HepG2 (cell line): ENCODE results near the gene REELD1. TPM values are rescaled to one million over a fixed set of nuclear protein-coding genes. Genes with fewer than 3 reads are reported as not detected.

Experiments
- ATF2 ChIP-seq: sonication (generic); formaldehyde crosslinking; IDR thresholded peaks from 2 replicates; pipeline ENCODE4 v1.4.0; 2020; ENCODE audit warnings: missing genetic modification reagents
- CAMTA2 ChIP-seq: sonication (generic); formaldehyde crosslinking; IDR thresholded peaks from 2 replicates; pipeline ENCODE4 v1.4.0; 2020; ENCODE audit warnings: mild to moderate bottlenecking, missing genetic modification reagents, borderline replicate concordance
- CBX5 ChIP-seq: sonication (generic); formaldehyde crosslinking; IDR thresholded peaks from 2 replicates; pipeline ENCODE4 v1.4.0; 2020; ENCODE audit warnings: missing genetic modification reagents, borderline replicate concordance
- CENPX ChIP-seq: sonication (generic); formaldehyde crosslinking; IDR thresholded peaks from 2 replicates; pipeline ENCODE4 v1.9.0; 2021; ENCODE audit warnings: mild to moderate bottlenecking, missing genetic modification reagents, moderate library complexity
- ELF1 ChIP-seq: sonication (generic); formaldehyde crosslinking; IDR thresholded peaks from 2 replicates; pipeline ENCODE4 v1.4.0; 2020; ENCODE audit warnings: missing genetic modification reagents
- HOXA3 ChIP-seq: sonication (generic); formaldehyde crosslinking; IDR thresholded peaks from 2 replicates; pipeline ENCODE4 v1.5.0; 2020; ENCODE audit warnings: missing genetic modification reagents
- IKZF4 ChIP-seq: sonication (generic); formaldehyde crosslinking; IDR thresholded peaks from 2 replicates; pipeline ENCODE4 v1.5.1; 2020; ENCODE audit warnings: borderline replicate concordance, mild to moderate bottlenecking, low read depth, missing genetic modification reagents; ENCODE audit errors: not compliant biosample characterization
- MAFK ChIP-seq, 2 experiments: IDR thresholded peaks in 1 of 2; conservative IDR thresholded peaks in 1 of 2; 2 replicates each; pipeline ENCODE4 v1.6.1; 2011; ENCODE audit warnings: improper control_type of control experiment in 2 of 2, low read length in 2 of 2
- MED8 ChIP-seq: sonication (generic); formaldehyde crosslinking; IDR thresholded peaks from 2 replicates; pipeline ENCODE4 v1.8.1; 2023; ENCODE audit warnings: mild to moderate bottlenecking, missing genetic modification reagents; ENCODE audit not compliant: insufficient replicate concordance
- NFE2L1 ChIP-seq: sonication (generic); formaldehyde crosslinking; IDR thresholded peaks from 2 replicates; pipeline ENCODE4 v1.4.0; 2020; ENCODE audit warnings: missing genetic modification reagents, mild to moderate bottlenecking, borderline replicate concordance
- RFX1 ChIP-seq: fragments of 450-650 bp; IDR thresholded peaks from 2 replicates; pipeline ENCODE4 v1.6.1; 2017
- SOX5 ChIP-seq: IDR thresholded peaks from 2 replicates; pipeline ENCODE4 v1.6.1; 2016; ENCODE audit warnings: borderline replicate concordance
- TEAD2 ChIP-seq: sonication (generic); formaldehyde crosslinking; IDR thresholded peaks from 2 replicates; pipeline ENCODE4 v1.9.0; 2021; ENCODE audit warnings: missing genetic modification reagents
- TIGD3 ChIP-seq: sonication (generic); formaldehyde crosslinking; IDR thresholded peaks from 2 replicates; pipeline ENCODE4 v1.5.1; 2020; ENCODE audit warnings: mild to moderate bottlenecking, missing genetic modification reagents, borderline replicate concordance
- ZEB1 ChIP-seq: IDR thresholded peaks from 2 replicates; pipeline ENCODE4 v1.6.1; 2012; ENCODE audit warnings: mild to moderate bottlenecking, low read depth, inconsistent platforms; ENCODE audit not compliant: insufficient replicate concordance
- ZFAT ChIP-seq: sonication (generic); formaldehyde crosslinking; conservative IDR thresholded peaks from 2 replicates; pipeline ENCODE4 v1.8.1; 2023; ENCODE audit warnings: missing genetic modification reagents, inconsistent platforms
- ZNF136 ChIP-seq: sonication (generic); formaldehyde crosslinking; IDR thresholded peaks from 2 replicates; pipeline ENCODE4 v1.8.1; 2022; ENCODE audit warnings: low read depth, mild to moderate bottlenecking, moderate library complexity, missing genetic modification reagents
- ZNF251 ChIP-seq: sonication (generic); formaldehyde crosslinking; IDR thresholded peaks from 2 replicates; pipeline ENCODE4 v1.9.0; 2021; ENCODE audit warnings: mild to moderate bottlenecking, missing genetic modification reagents
- ZNF629 ChIP-seq: sonication (generic); formaldehyde crosslinking; conservative IDR thresholded peaks from 2 replicates; pipeline ENCODE4 v1.5.0; 2020; ENCODE audit warnings: missing genetic modification reagents
- ZNF720 ChIP-seq: sonication (generic); formaldehyde crosslinking; IDR thresholded peaks from 2 replicates; pipeline ENCODE4 v1.4.0; 2020; ENCODE audit warnings: missing genetic modification reagents
- ZNF772 ChIP-seq: sonication (generic); formaldehyde crosslinking; IDR thresholded peaks from 2 replicates; pipeline ENCODE4 v1.5.0; 2020; ENCODE audit warnings: mild to moderate bottlenecking, missing genetic modification reagents
- ZNF792 ChIP-seq: IDR thresholded peaks from 2 replicates; pipeline ENCODE4 v1.6.1; 2016
- polyA plus RNA-seq, 8 experiments: library from polyadenylated mRNA; depleted of rRNA in 3 of 8; stranded (reverse) in 7 of 8; unstranded in 1 of 8; fragments of >200 nt; fragmentation: Illumina TruSeq in 4 of 8; extraction: Trizol in 4 of 8; gene quantifications; 2 replicates each; pipeline versions ENCODE4 v1.2.1 to v1.2.3, GENCODE V29; 2011 to 2016; ENCODE audit warnings: low read depth in 4 of 8, missing spikeins in 1 of 8, mixed read lengths in 1 of 8; ENCODE audit not compliant: insufficient read depth in 1 of 8
- total RNA-seq, 5 experiments: library from RNA; depleted of rRNA; stranded (reverse); fragments of >200 nt; fragmentation: Illumina TruSeq; extraction: Trizol; gene quantifications; 2 replicates each; pipeline ENCODE4 v1.2.3, GENCODE V29; 2016; ENCODE audit warnings: low read depth in 1 of 5
- TF ChIP-seq, protein P1 (sequence below), 2 experiments: sonication (generic) in 1 of 2; formaldehyde crosslinking in 1 of 2; IDR thresholded peaks; 2 replicates each; pipeline versions ENCODE4 v1.4.0 to v1.6.1; 2016 to 2020; ENCODE audit warnings: borderline replicate concordance in 1 of 2, low read depth in 1 of 2, mild to moderate bottlenecking in 1 of 2, missing genetic modification reagents in 1 of 2

The REELD1 gene
- total and polyA plus RNA-seq, 2 of the 13 experiments (the other 11 are each of a cell fraction or from before 2014, with no cell fraction given): 0.04 to 0.26 TPM

DNA sequence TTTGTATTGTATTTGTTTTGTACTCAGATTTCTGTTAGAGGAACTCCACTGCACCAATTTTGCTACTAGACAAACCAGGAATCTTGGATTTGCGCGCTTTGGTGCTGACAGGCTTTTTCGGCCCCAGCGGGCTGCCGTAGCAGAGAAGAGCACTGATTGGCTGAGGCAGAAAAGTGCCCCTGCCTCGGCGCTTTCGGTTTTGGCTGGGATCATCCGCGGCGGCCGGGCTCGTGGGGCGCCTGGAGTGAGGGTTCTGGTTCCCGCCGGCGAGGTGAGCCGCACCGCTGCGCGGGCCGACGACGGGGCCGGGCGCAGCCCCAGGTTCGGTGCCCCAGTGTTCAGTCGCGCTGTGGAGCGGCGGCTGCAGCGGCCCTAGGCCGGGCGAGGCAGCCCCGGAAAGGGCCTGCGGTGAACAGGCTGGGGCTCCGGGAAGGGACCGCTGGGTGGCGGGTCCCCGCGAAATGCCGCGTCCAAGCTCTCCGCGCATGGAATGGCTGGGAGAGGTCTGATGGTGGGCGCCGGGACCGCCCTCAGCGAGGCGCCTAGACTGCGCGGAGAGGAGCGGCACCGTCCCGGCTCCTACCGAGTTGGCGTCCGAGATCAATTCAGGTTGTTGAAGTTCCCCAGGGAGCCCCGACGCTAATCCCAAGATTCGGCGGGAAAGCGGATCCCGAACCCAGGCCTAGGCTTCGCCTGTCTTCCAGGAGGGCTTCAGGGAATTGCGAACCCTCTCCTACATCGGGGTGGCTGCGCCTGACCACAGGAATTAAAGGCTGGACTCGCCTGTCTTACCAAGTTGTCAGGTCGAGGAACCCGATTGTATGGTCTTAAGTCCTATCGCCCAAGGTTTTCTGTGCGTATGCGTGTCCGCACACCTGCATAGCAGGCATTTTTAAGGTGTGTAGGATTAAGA, 38.5 kb upstream of the REELD1 start, which contains the start of gene LSM6 (continued):
- TF ChIP-seq TIGD3 (CRISPR knock-in tag) (no peak), IKZF4 (CRISPR knock-in tag) (peak; percentile 74), MED8 (CRISPR knock-in tag) (peak; percentile 16), CENPX (CRISPR knock-in tag) (no peak), ZNF136 (0 out of 2 replicates have a peak, but pooled peaks have one; percentile 46), TEAD2 (CRISPR knock-in tag) (no peak), CAMTA2 (CRISPR knock-in tag) (peak; percentile 80; the same call in 1 of the 2 replicates), MAFK (conservative IDR thresholded peaks at IDR 0.05 in 1 of 2, IDR thresholded peaks at IDR 0.05 in 1 of 2; ENCODE audit: low read length in 2 of 2) (peak; percentile 26 to 39; a peak in 2 of 4 replicates), ELF1 (CRISPR knock-in tag) (peak; percentile 40), ZNF629 (CRISPR knock-in tag) (no peak; the same call in 1 of the 2 replicates), NFE2L1 (CRISPR knock-in tag) (no peak), CBX5 (CRISPR knock-in tag) (no peak), ZNF792 (CRISPR knock-in tag) (no peak), ZFAT (CRISPR knock-in tag) (no peak), HOXA3 (CRISPR knock-in tag) (peak; percentile 51; the same call in 1 of the 2 replicates), SOX5 (CRISPR knock-in tag) (0 out of 2 replicates have a peak, but pooled peaks have one; percentile 17), ZNF720 (CRISPR knock-in tag) (no peak), ZNF251 (CRISPR knock-in tag) (no peak), RFX1 (no peak), ZNF772 (CRISPR knock-in tag) (no peak), ZEB1 (peak; percentile 20), ATF2 (CRISPR knock-in tag) (peak; percentile 21; the same call in 1 of the 2 replicates)
- TF ChIP-seq, protein P1, sequence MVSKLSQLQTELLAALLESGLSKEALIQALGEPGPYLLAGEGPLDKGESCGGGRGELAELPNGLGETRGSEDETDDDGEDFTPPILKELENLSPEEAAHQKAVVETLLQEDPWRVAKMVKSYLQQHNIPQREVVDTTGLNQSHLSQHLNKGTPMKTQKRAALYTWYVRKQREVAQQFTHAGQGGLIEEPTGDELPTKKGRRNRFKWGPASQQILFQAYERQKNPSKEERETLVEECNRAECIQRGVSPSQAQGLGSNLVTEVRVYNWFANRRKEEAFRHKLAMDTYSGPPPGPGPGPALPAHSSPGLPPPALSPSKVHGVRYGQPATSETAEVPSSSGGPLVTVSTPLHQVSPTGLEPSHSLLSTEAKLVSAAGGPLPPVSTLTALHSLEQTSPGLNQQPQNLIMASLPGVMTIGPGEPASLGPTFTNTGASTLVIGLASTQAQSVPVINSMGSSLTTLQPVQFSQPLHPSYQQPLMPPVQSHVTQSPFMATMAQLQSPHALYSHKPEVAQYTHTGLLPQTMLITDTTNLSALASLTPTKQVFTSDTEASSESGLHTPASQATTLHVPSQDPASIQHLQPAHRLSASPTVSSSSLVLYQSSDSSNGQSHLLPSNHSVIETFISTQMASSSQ (IDR thresholded peaks at IDR 0.05; ENCODE audit: low read depth): no peak
- TF ChIP-seq, protein P1 (CRISPR knock-in tag; IDR thresholded peaks at IDR 0.05; ENCODE audit: borderline replicate concordance): no peak
